HG03025 (cell line): ENCODE data around the gene NUF2.
"Not testable (repeated sequence)": the region's sequence is repeated elsewhere in the genome, so short reads cannot be mapped to it uniquely, and the experiment has no call there.

ENCODE experiments used
- ATAC-seq: cut with Tn5 transposase; IDR thresholded peaks from one replicate; pipeline ENCODE4 v1.9.1; 2021; ENCODE audit warnings: mild to moderate bottlenecking, moderate library complexity; ENCODE audit not compliant: unreplicated experiment, low FRiP score

Gene NUF2

GRCh38 chr1:163323339-163323738, 1.6 kb downstream of the NUF2 start:
- not testable (repeated sequence) for ATAC-seq

- ATAC-seq, result no peak
Observed at GRCh38 chr1:163331116-163331515, 9.4 kb downstream of the NUF2 start.

GRCh38 chr1:163335216-163335615, 13.5 kb downstream of the NUF2 start:
- ATAC-seq, result no peak

GRCh38 chr1:163337631-163338030, 15.9 kb downstream of the NUF2 start:
- no peak for ATAC-seq

- ATAC-seq, result no peak
Observed at GRCh38 chr1:163346326-163346870, 24.6 kb downstream of the NUF2 start.

GRCh38 chr1:163347106-163347505, 25.4 kb downstream of the NUF2 start:
- no peak for ATAC-seq

DNA sequence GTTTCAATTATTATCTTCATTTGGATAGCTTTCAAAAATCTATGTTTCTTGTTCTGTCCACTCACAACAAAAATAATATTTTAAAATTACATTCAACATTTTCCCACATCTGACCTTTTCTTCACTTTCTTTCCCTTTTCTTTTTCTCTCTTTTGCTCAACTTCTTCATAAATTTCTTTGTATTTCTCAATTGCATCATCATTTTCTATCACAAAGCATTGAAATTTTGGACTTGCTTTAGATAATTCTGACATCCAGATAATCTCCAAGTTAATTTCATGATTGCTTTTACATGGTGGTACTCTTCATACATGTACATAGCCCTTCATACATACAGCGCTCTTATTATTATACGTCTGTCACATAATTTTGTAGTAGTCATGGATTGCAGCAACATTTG, 30.2 kb downstream of the NUF2 start:
- no peak for ATAC-seq

DNA sequence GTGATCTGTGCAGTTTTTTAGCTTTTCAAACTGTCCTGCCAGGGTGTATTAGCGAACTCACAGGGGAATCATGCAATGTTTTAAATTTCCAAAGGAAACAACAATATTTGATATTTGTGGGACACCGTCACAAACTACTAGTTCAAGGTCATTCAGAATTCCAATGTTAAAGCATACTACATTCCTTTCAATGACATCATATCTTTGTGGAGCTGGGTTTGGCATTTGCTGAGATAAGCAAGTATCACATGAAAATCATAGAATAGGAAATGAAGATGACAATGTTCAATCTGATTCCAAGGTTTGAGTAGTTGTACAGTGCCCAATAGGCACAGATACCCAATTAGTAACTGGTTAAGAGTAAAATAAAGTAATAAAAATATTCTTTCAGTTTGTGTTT, 35.6 kb downstream of the NUF2 start:
- ATAC-seq, result no peak

DNA sequence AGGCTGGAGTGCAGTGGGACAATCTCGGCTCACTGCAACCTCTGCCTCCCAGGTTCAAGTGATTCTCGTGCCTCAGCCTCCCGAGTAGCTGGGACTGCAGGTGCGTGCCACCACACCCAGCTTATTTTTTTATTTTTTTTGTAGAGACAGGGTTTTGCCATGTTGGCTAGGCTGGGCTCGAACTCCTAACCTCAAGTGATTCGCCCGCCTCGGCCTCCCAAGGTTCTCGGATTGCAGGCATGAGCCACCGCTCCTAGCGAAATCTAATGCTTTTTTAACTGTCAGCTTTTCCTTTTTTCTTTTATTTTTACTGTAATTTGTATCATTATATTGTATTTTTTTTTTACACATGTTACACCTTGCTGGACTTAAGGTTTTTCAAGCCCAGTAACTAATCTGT, 36.4 kb downstream of the NUF2 start:
- not testable (repeated sequence) for ATAC-seq

GRCh38 chr1:163361123-163361934, 39.6 kb downstream of the NUF2 start:
- no peak for ATAC-seq

DNA sequence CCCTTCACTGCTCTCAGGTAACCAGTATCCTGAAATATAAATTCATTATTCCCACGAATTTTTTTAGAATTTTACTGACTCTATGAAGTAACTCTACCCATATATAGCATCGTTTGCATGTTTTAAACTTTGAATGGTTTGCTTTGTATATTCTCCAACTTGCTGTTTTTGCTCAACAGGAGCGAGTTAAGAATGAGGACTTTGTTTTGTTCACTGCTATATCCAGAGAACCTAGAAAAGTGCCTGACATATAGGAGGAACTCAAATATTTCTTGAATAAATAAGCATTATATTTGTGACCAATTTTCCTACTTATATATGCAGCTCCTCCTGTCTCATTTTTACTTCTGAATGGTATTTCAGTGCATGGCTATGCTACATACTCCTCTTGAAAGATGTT, 43.4 kb downstream of the NUF2 start:
- no peak for ATAC-seq

DNA sequence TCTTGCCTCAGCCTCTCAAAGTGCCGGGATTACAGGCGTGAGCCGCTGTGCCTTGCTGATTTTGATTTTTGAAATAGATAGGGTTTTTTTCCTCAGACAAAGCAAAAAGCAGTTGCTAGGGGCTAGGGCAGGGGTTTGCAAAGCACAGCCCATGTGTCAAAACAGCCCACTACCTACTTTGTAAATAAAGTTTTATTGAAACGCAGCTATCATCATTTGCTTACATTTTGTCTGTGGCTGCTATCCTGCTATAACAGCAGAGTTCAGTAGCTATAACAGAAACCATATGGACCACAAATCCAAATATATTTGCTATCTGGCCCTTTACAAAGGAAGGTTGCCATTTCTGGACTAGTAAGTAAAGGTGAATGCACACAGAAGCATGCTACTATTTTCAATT, 44.8 kb downstream of the NUF2 start:
- no peak for ATAC-seq

GRCh38 chr1:163367721-163368120, 46.0 kb downstream of the NUF2 start:
- no peak for ATAC-seq

DNA sequence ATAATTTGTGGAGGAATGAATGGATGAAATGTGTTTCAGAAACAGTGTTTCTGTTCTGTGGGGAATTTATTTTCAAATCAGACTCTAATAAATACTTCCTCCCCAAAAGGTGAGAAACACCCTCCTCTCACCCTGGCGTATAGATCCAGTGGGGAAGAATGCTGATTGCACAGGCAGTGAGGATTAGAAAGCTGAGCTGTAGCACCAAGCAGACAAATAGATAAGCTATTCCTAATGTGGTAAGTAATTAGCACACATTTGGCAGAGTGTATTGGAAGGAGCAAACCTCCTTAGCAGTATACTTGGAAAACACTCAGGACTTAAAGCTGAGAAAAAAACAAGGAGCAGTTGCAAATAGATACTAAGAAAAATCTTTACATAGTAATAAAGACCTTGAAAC, 50.8 kb downstream of the NUF2 start:
- ATAC-seq, result no peak

DNA sequence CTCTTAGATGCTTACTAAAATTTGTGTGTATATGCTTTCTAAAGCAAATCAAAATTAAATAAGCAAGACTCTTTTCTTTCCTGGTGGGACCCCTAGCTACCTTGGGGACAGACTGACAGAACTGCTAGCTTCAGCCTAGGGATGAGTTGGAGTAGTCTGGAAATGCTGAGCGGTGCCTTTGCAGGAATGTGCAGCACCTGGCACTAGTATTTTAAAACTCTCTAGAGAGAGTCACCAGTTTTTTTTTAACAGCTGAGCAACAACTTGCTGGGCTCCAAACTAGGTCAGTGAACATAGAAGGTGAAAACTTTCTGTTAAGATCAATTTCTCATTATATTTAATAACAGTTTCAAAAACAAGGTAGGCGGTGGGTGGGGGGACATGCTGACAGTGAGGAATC, 56.8 kb downstream of the NUF2 start:
- no peak for ATAC-seq

- no peak for ATAC-seq
Observed at GRCh38 chr1:163379801-163380200, 58.0 kb downstream of the NUF2 start.

- no peak for ATAC-seq
Observed at GRCh38 chr1:163381487-163382184, 59.9 kb downstream of the NUF2 start.

DNA sequence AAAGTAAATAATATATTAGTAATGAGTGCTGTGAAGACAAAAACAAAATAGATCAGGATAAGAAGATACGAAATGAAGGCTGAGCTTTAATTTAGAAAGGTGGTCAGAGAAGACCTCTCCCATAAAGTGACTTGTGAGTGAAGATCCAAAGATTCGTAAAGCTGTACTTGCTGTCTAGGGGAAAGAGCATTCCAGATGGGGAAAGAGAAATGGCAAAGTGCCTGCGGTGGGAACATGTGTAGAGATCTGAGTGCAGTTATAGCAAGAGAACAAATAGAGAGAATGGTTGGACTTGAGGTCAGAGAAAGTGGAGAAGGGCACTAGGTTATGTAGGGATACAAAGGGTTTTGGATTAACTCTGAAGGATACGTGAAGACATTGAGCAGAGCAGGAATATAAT, 60.6 kb downstream of the NUF2 start:
- ATAC-seq, result no peak

DNA sequence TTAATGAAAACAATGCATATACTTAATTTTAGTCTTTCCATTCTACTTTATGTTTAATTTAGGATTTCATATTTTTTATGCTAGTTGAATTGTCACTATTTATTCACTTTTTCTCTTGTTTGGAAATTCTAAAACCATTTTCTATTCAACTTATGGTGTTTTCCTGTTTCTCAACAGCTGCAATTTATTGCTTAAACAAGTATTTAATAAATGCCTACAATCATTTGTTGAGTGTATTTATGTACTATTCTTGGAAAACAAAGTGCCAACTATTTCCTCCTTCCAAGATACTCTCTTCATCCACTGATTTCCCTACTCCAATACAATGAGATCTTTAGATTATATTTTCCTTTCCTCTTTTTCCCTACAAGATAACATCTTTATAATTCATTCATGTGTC, 65.4 kb downstream of the NUF2 start:
- ATAC-seq, result no peak

GRCh38 chr1:163388970-163389369, 67.2 kb downstream of the NUF2 start:
- ATAC-seq, result no peak

GRCh38 chr1:163395790-163396189, 74.0 kb downstream of the NUF2 start:
- ATAC-seq, result no peak
